B cell (primary cell): ENCODE measurements around the gene TAMALIN. TPM values are rescaled to one million over a fixed set of nuclear protein-coding genes. Genes with fewer than 3 reads are reported as not detected.

Source experiments
- ATAC-seq: fragments of 200-7000 bp; cut with Tn5 transposase; one replicate; pipeline ENCODE4 v1.10.0; 2021; ENCODE audit warnings: low read depth, mild to moderate bottlenecking, moderate number of reproducible peaks, moderate library complexity
- CTCF ChIA-PET: fragments of 350-600 bp; sonication (Branson Sonifier 250); formaldehyde crosslinking; loops from one replicate; lab custom pipeline; 2021; ENCODE audit warnings: antibody characterized with exemption, inconsistent platforms; lab: Charles Lee
- POLR2A ChIA-PET: fragments of 350-600 bp; sonication (Branson Sonifier 250); formaldehyde crosslinking; loops from one replicate; lab custom pipeline; 2021; ENCODE audit warnings: antibody characterized with exemption; lab: Charles Lee
- DNase-seq: peaks from one replicate; pipeline ENCODE4 v3.0.0; 2013
- H2AFZ ChIP-seq: 2 replicates; pipeline ENCODE4 v1.6.1; 2012; ENCODE audit warnings: mild to moderate bottlenecking, low read depth, low read length; ENCODE audit not compliant: insufficient read depth, poor library complexity, severe bottlenecking
- H3K27ac ChIP-seq, 2 donors: 1 replicate in 1 of 2; 2 replicates in 1 of 2; pipeline ENCODE4 v1.5.1; 2012 to 2013; ENCODE audit warnings: low read length in 2 of 2, mild to moderate bottlenecking in 2 of 2, moderate library complexity in 1 of 2
- H3K27me3 ChIP-seq, 4 experiments: fragments of 200-600 bp in 1 of 4; sonication (generic) in 1 of 4; replicated peaks in 1 of 4; 1 replicate in 2 of 4; 2 replicates in 2 of 4; pipeline versions ENCODE4 v1.6.1 to v1.7.0; 2013 to 2016; ENCODE audit warnings: low read length in 3 of 4, mild to moderate bottlenecking in 2 of 4, mixed read lengths in 1 of 4, moderate library complexity in 1 of 4; ENCODE audit not compliant: insufficient read depth in 4 of 4, control insufficient read depth in 3 of 4; ENCODE audit errors: control extremely low read depth in 1 of 4
- H3K36me3 ChIP-seq, 2 experiments: replicated peaks in 1 of 2; 1 replicate in 1 of 2; 2 replicates in 1 of 2; pipeline versions ENCODE4 v1.6.1 to v1.7.1; 2013; ENCODE audit warnings: low read length in 1 of 2; ENCODE audit not compliant: insufficient read depth in 2 of 2, control insufficient read depth in 1 of 2; ENCODE audit errors: control extremely low read depth in 1 of 2, extremely low read depth in 1 of 2
- H3K4me1 ChIP-seq, 2 donors: fragments of 200-600 bp in 1 of 2; sonication (generic) in 1 of 2; 1 replicate in 1 of 2; 2 replicates in 1 of 2; pipeline versions ENCODE4 v1.5.1 to v1.6.1; 2013 to 2017; ENCODE audit warnings: low read length in 2 of 2; ENCODE audit not compliant: control insufficient read depth in 2 of 2, insufficient read depth in 2 of 2
- H3K4me2 ChIP-seq: replicated peaks from 2 replicates; pipeline ENCODE3; 2012; ENCODE audit warnings: mild to moderate bottlenecking, low read depth, low read length; ENCODE audit not compliant: poor library complexity, severe bottlenecking
- H3K4me3 ChIP-seq, 5 experiments: fragments of 200-600 bp in 1 of 5; sonication (generic) in 1 of 5; 1 replicate in 3 of 5; 2 replicates in 2 of 5; pipeline versions ENCODE4 v1.5.1 to v1.7.0; 2011 to 2016; ENCODE audit warnings: low read length in 4 of 5, mild to moderate bottlenecking in 4 of 5, low read depth in 2 of 5, control low read depth in 1 of 5, moderate library complexity in 1 of 5; ENCODE audit not compliant: insufficient read depth in 1 of 5; ENCODE audit errors: control extremely low read depth in 1 of 5, extremely low read depth in 1 of 5
- H3K79me2 ChIP-seq: fragments of 200-600 bp; sonication (generic); one replicate; pipeline ENCODE4 v1.6.0; 2016; ENCODE audit warnings: low read length; ENCODE audit not compliant: control insufficient read depth, insufficient read depth
- H3K9ac ChIP-seq: fragments of 200-600 bp; sonication (generic); 2 replicates; pipeline ENCODE4 v1.6.1; 2017; ENCODE audit warnings: mild to moderate bottlenecking, low read length, moderate library complexity
- H3K9me3 ChIP-seq, 3 donors: one replicate each; pipeline versions ENCODE4 v1.6.1 to v1.7.1; 2013; ENCODE audit warnings: low read length in 2 of 3; ENCODE audit not compliant: control insufficient read depth in 2 of 3, insufficient read depth in 1 of 3; ENCODE audit errors: control extremely low read depth in 1 of 3
- H4K20me1 ChIP-seq: 2 replicates; pipeline ENCODE4 v1.6.0; 2012; ENCODE audit warnings: mild to moderate bottlenecking, low read length; ENCODE audit not compliant: insufficient read depth, control insufficient read depth, poor library complexity, severe bottlenecking
- H3K27ac Mint-ChIP-seq: one replicate; pipeline ENCODE4 v1.8.0; 2021; ENCODE audit warnings: mixed read lengths
- H3K27me3 Mint-ChIP-seq: one replicate; pipeline ENCODE4 v1.8.0; 2021; ENCODE audit warnings: mixed read lengths
- H3K4me1 Mint-ChIP-seq: one replicate; pipeline ENCODE4 v1.8.0; 2021; ENCODE audit warnings: mixed read lengths
- H3K4me3 Mint-ChIP-seq: one replicate; pipeline ENCODE4 v1.8.0; 2021; ENCODE audit warnings: mixed read lengths
- H3K9me3 Mint-ChIP-seq: one replicate; pipeline ENCODE4 v1.8.0; 2022; ENCODE audit warnings: mixed read lengths; ENCODE audit not compliant: insufficient read depth
- CTCF ChIP-seq: fragments of 200-600 bp; IDR thresholded peaks from one replicate; pipeline ENCODE4 v1.8.0; 2022; ENCODE audit warnings: antibody characterized with exemption, mild to moderate bottlenecking
- EZH2 ChIP-seq: IDR thresholded peaks from 2 replicates; pipeline ENCODE4 v1.6.1; 2012; ENCODE audit warnings: borderline replicate concordance, low read depth, mild to moderate bottlenecking, moderate library complexity, low read length; ENCODE audit not compliant: insufficient read depth, poor library complexity, severe bottlenecking
- WGBS: methylation state at CpG from one replicate; pipeline ENCODE4 v1.1.5; 2013; ENCODE audit warnings: missing lambda C conversion rate; ENCODE audit not compliant: insufficient coverage; 5-methylcytosine and 5-hydroxymethylcytosine counted together
- intact Hi-C: fragments of 100-400 bp; cut with micrococcal nuclease; formaldehyde crosslinking; loops from one replicate; pipeline ENCODE4 v1.10.0; 2022
- polyA plus RNA-seq: library from polyadenylated mRNA; depleted of rRNA; stranded (reverse); fragments of >200 nt; gene quantifications from 2 replicates; pipeline ENCODE4 v1.2.3, GENCODE V29; 2012
- total RNA-seq, 2 donors: library from RNA; stranded (reverse); fragments of 120-200 nt in 1 of 2; gene quantifications; 1 replicate in 1 of 2; 2 replicates in 1 of 2; pipeline versions ENCODE4 v1.2.3 to v1.2.4, GENCODE V29; 2013 to 2022

The TAMALIN gene
- total and polyA plus RNA-seq, 2 donors (not counting 1 experiment from before 2014, with no cell fraction given) = 139 to 151 TPM

GRCh38 chr12:52057638-52058576 is 51.2 kb downstream of the TAMALIN start:
- Mint-ChIP-seq H3K4me1 (peaks cover 8% of the 10 kb centered on the region), H3K4me3 (no peak overlapping the region), H3K27me3 (no peaks in the 10 kb centered on the region), H3K27ac (no peak overlapping the region), H3K9me3 (no peaks in the 10 kb centered on the region)
- Histone ChIP-seq H4K20me1 (peaks cover 23% of the 10 kb centered on the region), H3K9me3 (no peaks in the 10 kb centered on the region), H2AFZ (no peak overlapping the region), H3K79me2 (no peaks in the 10 kb centered on the region), H3K4me1 (peaks cover 0 to 3% of the 10 kb centered on the region in 2 donors), H3K9ac (no peak overlapping the region), H3K27me3 (no peaks in the 10 kb centered on the region), H3K4me3 (no peak overlapping the region), H3K4me2 (no peak overlapping the region), H3K36me3 (peaks cover 0 to 35% of the 10 kb centered on the region in 2 experiments), H3K27ac (no peak overlapping the region)
- WGBS = 81% methylated on average over 6 of the region's 14 CpGs
- ChIA-PET CTCF (interaction anchor here (1.0 to 34.6 kb wide), 2 partner anchors 25 to 32 kb away, joined by 4 to 1315 read pairs; no protein-coding TSS in a partner anchor), POLR2A (no interaction called here)
- DNase-seq (no peak), ATAC-seq (no peak)
- intact Hi-C loops = no loop called here
- TF ChIP-seq EZH2 (no peak), CTCF (no peak)
